Embryonic facial prominence (tissue), 1 donor: ENCODE data around the gene FAF1.
"Not testable (repeated sequence)": the region's sequence is repeated elsewhere in the genome, so short reads cannot be mapped to it uniquely, and the experiment has no call there.

Experiments
- DNase-seq: peaks from one replicate; pipeline ENCODE4 v3.0.0-alpha.2; 2016; ENCODE audit errors: extremely low spot score

Gene FAF1

DNA sequence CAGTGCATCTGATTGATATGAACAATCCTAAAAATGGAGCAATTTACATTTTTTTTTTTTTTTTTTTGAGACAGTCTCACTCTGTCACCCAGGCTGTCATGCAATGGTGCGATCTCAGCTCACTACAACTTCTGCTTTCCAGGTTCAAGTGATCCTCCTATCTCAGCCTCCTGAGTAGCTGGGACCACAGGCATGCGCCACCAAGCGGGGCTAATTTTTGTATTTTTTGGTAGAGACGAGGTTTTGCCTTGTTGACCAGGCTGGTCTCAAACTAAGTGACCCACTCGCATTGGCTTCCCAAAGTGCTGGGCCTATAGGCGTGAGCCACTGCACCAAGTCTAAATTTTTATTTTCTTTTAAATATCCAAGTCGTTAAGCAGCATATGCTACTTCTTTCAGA is 109.0 kb downstream of the FAF1 start:
- DNase-seq, result no peak

DNA sequence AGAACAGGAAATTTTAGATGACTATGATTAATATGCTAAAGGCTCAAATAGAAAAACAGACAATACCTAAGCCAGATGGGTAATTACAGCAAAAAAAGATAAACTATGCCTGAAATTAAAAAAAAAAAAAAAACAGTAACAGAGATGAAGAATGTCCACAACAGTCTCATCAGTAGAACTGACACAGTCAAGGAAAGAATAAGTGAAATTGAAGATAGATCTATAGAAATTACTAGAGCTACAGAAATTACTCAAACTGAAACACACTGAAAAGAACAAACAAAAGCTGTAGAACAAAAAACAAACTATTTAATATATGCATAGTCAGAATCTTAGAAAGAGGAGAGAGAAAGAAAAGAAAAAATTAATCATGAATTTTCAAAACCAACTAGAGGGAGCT is 112.8 kb downstream of the FAF1 start:
- DNase-seq, result no peak

DNA sequence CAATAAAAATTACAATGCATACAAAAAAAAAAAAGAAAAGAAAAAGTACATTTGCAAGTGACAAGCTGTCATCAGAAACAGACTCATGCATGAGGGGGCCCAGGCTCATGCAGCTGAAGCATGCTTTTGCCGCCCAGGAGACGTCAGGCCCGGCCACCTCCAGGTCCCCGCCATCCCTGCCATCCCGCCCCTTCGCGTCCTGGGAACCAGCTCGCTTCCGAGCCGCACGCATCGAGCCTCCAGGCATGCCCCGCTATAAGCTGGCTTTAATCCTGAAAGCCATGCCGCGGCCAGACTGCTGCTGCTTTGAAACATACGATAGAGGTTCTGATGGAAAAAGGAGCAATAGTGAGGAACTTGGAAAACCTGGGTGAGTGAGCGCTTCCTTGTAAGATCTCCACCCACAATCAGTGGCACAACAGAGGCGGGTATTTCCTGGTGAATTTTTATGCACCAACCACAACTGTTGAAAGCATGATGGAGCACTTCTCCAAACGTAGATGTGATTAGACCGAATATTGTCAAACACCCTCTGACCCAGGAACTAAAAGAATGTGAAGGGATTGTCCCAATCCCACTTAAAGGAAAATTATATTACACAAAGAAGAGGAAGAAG is 113.7 kb downstream of the FAF1 start:
- DNase-seq, result no peak

DNA sequence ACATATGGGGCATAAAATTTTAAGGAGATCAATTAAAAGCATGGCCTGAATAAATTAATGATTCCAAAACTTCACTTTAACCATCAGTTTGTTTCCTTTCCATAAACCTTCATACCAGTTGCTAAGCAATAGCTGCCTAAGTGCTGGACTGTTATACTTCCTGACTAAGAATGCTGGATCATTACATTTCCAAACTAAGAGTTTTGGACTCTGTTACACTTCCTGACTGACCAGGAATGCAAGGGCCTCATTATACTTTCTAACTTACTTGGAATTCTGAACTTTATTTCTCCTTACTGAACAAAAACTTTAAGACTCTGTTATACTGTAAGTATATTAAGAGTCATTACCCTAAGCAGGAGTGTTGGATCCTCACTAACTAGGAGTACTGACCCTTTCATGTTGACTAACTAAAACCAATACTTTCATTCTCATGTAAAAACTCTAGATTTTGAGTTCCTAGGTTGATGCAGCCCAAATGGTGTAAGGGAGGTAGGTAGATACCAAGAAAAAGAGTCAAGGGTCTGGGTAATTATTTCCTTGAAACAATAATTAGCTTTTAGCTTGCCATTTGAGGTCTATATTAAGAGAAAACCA is 118.2 kb downstream of the FAF1 start:
- no peak for DNase-seq

DNA sequence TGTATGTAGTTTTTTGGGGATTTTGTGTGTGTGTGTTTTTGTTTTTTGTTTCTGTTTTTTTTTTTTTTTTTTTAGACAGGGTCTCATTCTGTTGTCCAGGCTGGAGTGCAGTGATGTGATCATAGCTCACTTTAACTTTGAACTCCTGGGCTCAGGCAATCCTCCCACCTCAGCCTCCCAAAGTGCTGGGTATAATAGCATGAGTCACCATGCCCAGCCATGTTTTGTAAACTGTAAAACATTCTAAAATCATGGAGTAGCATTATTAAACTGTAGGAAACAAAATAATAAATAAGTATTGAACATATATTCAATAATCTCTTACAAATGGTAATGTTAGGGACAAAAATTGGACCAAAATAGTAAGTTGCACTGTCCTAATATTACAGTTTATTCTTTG is 124.0 kb downstream of the FAF1 start:
- DNase-seq, result no peak

DNA sequence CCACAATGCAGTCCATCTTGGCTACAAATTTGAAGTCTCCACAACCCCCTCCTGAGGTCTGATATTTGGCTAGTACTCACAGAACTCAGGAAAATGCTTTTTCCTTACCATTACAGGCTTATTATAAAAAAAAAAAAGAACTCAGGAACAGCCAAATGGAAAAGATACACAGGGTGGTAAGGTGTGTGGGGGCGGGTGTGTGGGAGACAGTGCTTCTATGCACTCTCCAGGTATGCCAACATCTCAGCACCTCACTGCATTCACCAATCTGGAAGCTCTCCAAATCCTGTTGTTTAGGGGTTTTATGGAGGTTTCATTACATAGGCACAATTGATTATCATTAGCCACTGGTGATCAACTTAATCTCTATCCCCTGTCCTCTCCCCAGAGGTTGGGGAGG is 126.9 kb downstream of the FAF1 start:
- DNase-seq, result no peak

DNA sequence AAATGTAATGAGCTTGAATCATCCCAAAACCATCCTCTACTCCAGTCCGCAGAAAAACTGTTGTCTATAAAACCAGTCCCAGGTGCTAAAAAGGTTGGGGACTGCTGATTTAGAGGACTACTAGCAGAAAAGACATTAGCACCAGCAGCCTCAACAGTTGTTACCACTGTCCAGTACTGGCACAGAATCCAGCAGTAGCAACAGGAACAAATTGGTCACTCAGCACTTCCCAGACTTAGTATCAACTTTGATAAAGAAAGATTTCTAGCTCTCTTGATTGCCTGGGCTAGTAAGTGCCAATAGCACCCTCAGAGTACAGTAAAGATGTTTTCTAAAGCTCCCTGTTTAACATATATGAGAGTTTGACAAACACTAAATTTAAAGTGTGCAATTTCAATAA is 127.9 kb downstream of the FAF1 start:
- DNase-seq, result no peak

DNA sequence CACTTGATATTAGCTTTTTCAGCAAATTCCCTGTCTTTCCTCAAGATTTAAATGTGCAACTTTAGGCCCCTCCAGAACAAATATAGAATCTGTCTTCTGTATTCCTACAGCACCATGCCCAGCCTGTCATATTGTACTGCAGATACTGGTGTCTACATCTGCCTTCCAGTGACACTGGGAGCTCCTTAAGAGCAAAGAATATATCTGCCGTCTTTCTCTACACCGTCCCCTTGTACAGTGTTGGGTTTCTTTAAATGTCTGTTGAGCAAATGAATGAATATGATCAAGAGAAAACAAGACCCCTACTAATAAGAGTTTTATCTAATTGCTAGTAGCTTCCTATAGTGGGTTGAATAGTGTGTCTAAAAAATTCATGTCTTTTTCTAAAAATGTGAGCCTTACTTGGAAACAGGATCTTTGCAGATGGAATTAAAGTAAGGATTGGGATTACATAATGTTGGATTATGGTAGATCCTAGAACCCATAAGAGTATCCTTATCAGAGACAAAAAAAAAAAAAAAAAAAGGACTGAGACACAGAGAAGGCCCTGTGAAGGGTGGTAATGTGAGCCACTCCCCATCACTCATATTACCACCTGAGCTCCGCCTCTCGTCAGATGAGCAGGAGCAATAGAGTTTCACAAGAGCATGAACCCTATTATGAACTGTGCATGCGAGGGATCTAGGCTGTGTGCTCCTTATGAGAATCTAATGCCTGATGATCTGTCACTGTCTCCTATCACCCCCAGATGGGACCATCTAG is 128.6 kb downstream of the FAF1 start:
- DNase-seq, result no peak

DNA sequence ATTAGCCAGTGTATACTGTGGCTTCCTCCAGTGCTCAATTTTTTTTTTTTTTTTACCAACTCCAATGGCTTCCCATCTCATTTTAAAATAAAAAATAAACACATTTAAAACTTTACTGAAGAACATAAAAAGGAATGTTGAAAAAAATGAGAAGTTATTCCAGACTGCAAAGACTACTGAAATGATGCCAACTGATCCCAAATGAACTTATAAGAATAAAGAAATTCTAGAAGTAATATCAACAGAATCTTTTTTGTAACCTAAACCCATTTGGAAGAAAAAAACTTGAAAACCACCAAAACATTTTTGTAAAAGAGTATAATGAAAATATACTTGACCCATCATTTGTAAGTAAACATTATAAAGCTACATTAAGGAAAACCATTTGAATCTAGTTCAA is 129.4 kb downstream of the FAF1 start:
- no peak for DNase-seq

DNA sequence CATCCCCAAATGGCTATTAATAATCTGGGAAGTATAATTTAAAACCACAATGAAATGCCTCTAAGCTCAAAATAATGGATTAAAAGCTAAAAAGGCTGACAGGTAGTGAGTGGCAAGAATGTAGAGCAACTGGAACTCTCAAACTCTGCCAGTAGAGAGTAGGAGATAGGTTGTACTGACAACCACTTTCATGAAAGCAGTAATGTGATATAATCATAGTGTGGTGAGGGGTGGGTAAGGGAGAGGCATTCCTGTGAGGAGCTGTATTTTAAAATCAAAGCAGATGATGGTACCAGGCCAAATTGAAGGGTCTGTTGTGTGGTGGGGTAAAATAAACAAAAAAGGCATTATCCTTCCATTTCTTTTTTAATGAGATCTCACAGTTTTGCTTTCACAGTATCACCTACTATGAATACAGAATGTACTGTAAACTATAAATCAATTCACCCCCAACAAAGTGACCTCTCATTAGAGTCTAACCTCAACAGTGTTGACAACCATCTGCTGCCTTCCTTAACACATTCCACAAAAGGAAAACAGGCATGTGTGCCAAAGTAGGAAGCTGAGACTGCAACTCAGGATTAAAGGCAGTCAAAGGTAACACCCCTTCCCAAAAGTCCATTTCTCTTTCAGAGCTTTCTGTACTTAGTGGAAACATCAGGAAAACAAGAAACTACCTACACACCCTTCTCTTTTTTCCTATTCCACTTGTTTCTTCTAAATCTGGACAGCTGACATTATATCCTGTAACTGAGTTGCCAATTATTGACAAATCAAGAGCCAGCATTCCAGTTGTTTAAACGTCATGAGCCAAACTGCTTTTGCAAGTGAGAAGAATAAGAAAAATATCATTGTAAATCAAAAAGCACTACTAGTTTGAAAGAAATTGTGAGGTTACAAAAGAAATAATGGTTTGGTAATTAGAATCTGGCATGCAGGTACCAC is 130.8 kb downstream of the FAF1 start:
- no peak for DNase-seq

DNA sequence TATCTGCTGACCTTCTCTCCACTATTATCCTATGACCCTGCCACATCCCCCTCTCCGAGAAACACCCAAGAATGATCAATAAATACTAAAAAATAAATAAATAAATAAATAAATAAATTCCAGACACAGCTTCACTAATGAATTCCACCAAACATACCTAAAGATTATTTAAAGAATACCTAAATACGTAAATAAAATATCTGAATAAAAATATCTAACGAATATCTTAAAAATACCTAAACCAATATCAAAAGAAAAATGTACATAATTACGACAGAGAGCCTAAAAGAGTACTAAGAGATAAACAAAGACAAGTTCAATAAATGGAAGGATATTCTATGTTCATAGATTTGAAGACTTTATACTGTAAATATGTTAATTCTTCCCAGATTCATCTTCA is 132.5 kb downstream of the FAF1 start:
- no peak for DNase-seq

DNA sequence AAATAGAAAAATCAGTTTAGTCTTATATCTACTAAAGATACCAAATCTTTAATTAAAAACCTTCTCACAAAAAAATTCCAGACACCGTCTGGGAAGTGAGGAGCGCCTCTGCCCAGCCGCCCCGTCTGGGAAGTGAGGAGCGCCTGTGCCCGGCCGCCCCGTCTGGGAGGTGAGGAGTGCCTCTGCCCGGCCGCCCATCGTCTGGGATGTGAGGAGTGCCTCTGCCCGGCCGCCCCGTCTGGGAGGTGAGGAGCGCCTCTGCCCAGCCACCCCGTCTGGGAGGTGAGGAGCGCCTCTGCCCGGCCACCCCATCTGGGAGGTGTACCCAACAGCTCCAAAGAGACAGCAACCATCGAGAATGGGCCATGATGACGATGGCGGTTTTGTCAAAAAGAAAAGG is 133.3 kb downstream of the FAF1 start:
- DNase-seq, result not testable (repeated sequence)

DNA sequence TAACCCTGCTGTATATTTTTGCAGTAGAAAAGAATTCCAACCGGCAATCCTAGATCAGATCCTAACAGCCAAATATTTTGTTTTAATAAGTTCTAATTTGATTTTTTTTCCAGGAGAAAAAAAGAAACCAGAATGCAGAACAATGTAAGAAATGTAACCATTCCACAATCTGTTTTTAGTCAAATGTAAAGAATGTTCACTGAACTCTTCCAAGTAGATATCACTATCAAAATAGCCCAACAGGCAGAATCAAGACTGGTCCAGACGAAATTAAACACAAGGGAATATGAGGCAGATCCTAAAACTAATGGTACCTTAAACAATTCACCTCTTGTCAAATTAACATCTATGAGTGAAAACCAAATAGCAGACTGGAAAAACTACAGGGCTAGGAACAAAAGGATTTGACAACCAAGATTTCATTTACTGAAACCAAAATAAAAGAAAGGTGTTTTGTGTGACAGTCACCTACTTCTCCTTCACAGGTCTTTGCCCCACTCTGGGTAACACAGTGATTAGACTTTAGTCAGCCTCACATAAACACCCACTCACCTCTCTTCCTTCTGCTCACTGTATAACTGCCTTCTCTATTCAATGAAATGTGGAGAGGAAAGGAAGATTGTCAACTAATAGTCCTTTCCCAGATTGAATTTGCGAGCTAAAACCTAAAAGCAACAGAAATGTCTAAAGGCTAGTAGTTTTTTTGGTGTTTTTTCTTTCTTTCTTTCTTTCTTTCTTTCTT is 137.9 kb downstream of the FAF1 start:
- DNase-seq, result no peak

DNA sequence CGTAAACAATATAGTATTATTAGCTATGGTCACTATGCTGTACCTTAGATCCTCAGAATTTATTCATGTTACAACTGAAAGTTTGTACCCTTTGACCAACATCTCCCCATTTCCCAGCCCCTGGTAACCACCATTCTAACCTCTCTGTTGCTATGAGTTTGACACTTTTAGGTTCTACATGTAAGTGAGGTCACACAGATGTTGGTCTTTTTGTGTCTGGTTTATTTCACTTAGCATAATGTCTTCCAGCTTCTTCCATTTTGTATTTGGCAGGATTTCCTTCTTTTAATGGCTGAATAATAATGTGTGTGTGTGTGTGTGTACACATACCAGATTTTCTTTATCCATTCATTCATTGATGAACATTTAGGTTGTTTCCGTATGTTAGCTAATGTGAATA is 139.5 kb downstream of the FAF1 start:
- DNase-seq, result no peak

DNA sequence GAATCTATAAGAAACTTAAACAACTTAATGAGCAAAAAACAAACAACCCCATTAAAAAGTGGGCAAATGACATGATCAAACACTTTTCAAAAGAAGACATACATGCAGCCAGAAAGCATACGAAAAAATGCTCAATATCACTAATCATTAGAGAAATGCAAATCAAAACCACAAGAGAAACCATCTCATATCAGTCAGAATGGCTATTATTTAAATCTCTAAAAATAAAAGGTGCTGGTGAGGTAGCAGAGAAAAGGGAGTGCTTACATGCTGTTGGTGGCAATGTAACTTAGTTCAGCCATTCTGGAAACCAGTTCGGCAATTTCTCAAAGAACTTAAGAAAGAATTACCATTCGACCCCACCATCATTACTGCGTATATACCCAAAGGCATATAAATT is 147.7 kb downstream of the FAF1 start:
- no peak for DNase-seq

DNA sequence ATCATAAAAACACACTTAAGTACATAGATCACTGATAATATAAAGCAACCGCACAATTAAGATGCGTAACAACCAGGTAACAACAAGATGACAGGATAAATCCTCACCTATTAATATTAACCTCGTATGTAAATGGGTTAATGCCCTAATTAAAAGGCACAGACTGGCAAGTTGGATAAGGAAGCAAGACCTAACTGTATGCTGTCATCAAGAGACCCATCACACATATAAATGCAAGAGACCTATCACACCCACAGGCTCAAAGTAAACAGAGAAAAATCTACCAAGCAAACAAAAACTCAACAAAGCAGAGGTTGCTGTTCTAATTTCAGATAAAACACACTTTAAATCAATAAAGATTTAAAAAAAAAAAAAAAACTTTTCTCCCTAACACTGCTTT is 151.8 kb downstream of the FAF1 start:
- no peak for DNase-seq

DNA sequence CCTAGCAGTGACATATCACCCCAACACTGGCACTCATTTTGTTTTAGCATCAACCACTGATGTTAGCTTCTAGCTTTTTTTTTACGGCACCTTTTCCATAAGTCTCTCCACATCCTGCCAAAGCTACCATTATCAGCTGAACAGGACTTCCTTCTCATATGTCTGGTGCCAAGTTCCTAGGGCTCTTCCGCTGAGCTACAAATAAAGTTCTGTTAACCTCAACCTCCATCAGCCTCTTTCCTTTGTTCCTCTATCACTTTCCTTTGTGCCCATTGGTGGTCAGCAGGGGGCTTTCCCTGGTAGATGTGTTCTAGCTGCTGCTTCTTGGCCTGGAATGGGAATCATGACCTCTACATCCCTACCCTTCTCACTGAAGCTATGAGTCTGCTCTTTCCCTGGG is 163.8 kb downstream of the FAF1 start:
- DNase-seq, result no peak

DNA sequence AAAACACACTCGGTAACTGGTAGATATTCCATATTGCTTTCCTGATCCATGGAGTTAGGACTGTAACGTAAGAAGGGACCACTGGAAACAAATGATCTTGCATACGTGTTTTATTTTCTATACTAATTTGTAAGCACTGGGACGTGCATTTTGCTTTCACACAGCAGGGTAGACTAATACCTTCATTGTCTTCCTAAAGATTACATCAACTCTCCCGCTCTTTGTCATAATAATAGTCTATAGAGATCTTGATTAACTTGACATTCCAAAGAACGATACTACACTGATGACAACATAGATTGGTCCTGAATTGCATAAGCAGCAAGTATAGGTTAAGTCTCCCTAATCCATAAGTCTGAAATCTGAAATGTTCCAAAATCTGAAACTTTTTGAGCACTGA is 166.5 kb downstream of the FAF1 start:
- DNase-seq, result no peak

DNA sequence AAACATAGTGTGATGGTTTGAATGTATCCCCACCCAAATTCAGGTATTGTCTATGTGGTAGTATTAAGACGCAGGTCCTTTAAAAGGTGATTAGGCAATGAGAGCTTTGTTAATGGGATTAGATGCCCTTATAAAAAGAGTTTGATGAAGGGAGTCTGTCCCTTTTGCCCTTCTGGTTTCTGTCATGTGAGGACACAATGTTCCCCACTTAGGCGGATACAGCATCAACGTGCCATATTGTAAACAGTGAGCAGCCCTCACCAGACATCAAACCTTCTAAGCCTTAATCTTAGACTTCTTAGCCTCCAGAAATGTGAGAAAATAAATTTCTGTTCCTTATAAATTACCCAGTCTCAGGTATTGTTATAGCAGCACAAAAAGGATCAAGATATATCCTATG is 172.8 kb downstream of the FAF1 start:
- no peak for DNase-seq

DNA sequence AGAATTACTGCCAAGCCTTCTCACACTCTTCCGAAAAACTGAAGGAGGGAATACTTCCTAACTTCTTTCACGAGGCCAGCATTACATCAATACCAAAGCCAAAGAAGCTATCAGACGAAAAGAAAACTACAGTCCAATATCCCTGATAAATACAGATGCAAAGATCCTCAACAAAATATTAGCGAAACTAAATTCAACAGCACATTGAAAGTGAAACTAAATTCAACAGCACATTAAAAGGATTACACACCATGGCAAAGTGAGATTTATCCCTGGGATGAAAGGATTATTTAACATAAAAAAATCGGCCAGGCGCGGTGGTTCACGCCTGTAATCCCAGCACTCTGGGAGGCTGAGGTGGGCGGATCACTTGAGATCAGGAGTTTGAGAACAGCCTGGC is 176.8 kb downstream of the FAF1 start:
- no peak for DNase-seq

DNA sequence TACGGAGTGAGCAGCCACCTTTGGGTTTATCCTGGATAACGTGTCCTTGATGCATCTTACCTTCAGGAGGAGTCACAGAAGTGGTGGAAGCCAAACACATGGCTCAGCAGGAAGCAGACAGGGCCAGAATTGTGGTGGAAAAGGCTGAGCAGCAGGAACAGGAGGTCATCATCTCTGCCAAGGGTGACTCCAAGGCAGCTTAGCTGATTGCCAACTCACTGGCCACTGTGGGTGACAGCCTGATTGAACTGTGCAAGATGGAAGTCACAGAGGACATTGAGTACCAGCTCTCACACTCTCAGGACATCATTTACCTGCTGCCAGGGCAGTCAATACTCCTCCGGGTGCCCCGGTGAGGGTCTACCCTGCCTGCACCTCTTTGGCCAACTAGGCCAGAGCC is 179.3 kb downstream of the FAF1 start:
- no peak for DNase-seq

DNA sequence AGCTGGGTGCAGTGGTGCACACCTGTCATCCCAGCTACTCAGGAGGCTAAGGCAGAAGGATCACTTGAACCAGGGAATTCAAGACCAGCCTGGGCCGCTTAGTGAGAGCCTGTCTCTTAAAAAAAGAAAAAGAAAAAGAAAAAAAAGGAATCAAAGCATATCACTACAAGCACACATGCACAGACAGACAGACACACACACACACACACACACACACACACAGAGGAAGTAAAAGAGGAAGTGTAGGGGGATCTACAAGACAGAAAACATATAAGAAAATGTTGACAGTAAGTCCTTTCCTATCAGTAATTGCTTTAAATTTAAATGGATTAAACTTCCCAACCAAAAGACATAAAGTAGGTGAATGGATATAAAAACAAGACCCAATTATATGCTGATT is 180.3 kb downstream of the FAF1 start:
- DNase-seq, result no peak
